Neutrophil (primary cell): ENCODE results near the gene RD3L.
A peak's percentile ranks its signal among the peaks of the same experiment; 100 is the strongest.
"Not testable (repeated sequence)": the region's sequence is repeated elsewhere in the genome, so short reads cannot be mapped to it uniquely, and the experiment has no call there.

Experiments
- H3K27ac ChIP-seq: fragments of 200-600 bp; sonication (generic); 2 replicates; pipeline ENCODE4 v1.5.1; 2016; ENCODE audit warnings: mild to moderate bottlenecking, moderate library complexity
- H3K27me3 ChIP-seq: fragments of 200-600 bp; sonication (generic); 2 replicates; pipeline ENCODE4 v1.6.0; 2016; ENCODE audit warnings: mild to moderate bottlenecking
- H3K36me3 ChIP-seq: fragments of 200-600 bp; sonication (generic); 2 replicates; pipeline ENCODE4 v1.5.1; 2017
- H3K4me1 ChIP-seq, 2 experiments: fragments of 200-600 bp in 1 of 2; sonication (generic) in 1 of 2; 1 replicate in 1 of 2; 2 replicates in 1 of 2; pipeline versions ENCODE4 v1.5.1 to v1.6.1; 2013 to 2016; ENCODE audit warnings: low read depth in 1 of 2, low read length in 1 of 2, mild to moderate bottlenecking in 1 of 2, moderate library complexity in 1 of 2; ENCODE audit not compliant: control insufficient read depth in 1 of 2, insufficient read depth in 1 of 2
- H3K4me3 ChIP-seq, 2 experiments: fragments of 200-600 bp in 1 of 2; sonication (generic) in 1 of 2; 1 replicate in 1 of 2; 2 replicates in 1 of 2; pipeline ENCODE4 v1.5.1; 2013 to 2016; ENCODE audit warnings: low read depth in 1 of 2, low read length in 1 of 2, mild to moderate bottlenecking in 1 of 2, moderate library complexity in 1 of 2
- H3K9me3 ChIP-seq: fragments of 200-600 bp; sonication (generic); 2 replicates; pipeline ENCODE4 v1.5.1; 2016
- TF ChIP-seq, protein P1 (sequence below): fragments of 200-600 bp; sonication (generic); IDR thresholded peaks from 2 replicates; pipeline ENCODE4 v1.5.1; 2016; ENCODE audit warnings: antibody characterized with exemption

The RD3L gene

DNA sequence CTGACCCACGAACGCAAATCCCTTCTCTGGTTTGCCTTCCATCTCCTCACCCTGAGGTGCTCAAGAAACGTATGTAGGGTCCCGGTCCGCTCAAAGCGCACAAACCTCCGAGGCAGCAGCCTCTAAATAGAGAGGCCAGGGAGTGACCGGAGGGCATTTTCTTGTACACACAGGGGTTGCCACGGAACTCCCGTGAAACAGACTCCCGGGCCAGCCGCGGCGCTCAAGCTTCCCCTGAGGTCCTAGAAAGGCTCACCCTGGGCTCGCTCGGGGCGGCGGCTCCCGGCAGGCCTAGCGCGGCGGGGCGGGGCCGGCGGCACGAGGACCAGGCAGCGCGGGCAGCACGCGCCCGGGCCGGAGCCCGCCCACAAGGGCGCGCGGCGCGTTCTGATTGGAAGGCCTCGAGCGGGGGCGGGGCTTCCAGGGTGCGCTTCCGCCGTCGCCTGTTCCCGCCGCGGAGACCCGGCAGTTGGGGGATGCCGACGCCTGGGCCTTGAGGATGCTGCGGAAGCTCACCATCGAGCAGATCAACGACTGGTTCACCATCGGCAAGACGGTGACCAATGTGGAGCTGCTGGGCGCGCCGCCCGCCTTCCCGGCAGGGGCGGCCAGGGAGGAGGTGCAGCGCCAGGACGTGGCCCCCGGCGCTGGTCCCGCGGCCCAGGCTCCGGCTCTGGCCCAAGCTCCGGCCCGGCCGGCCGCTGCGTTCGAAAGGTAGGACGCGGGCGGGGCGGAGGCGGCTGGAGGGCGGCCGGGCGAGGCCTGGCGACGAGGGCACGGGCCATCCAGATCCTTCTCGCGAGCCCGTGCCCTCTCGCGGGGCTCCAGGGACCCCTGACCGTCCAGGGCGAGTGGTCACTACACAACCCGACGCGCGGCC is 14.1 kb downstream of the RD3L start, which contains the start of gene TDRD9:
Gene TDRD9 (plus strand): TSS at position 446 of the 880 bp plus-strand sequence. CDS start 54 bp downstream, at position 500.
- H3K4me1 ChIP-seq, result peaks cover 42 to 45% of the 10 kb centered on the region in 2 experiments
- H3K27me3 ChIP-seq, result peaks cover 8% of the 10 kb centered on the region
- H3K4me3 ChIP-seq, result peak within 1 kb of the TSS in 1 of 2 experiments; percentile 31
- no peaks in the 10 kb centered on the region for H3K36me3 ChIP-seq
- no peak within 1 kb of the TSS for H3K27ac ChIP-seq
- TF ChIP-seq, protein P1, sequence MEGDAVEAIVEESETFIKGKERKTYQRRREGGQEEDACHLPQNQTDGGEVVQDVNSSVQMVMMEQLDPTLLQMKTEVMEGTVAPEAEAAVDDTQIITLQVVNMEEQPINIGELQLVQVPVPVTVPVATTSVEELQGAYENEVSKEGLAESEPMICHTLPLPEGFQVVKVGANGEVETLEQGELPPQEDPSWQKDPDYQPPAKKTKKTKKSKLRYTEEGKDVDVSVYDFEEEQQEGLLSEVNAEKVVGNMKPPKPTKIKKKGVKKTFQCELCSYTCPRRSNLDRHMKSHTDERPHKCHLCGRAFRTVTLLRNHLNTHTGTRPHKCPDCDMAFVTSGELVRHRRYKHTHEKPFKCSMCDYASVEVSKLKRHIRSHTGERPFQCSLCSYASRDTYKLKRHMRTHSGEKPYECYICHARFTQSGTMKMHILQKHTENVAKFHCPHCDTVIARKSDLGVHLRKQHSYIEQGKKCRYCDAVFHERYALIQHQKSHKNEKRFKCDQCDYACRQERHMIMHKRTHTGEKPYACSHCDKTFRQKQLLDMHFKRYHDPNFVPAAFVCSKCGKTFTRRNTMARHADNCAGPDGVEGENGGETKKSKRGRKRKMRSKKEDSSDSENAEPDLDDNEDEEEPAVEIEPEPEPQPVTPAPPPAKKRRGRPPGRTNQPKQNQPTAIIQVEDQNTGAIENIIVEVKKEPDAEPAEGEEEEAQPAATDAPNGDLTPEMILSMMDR, result no peak
- no peaks in the 10 kb centered on the region for H3K9me3 ChIP-seq

- Histone ChIP-seq H3K4me3 (no peak overlapping the region), H3K9me3 (no peaks in the 10 kb centered on the region), H3K4me1 (peaks cover 35 to 39% of the 10 kb centered on the region in 2 experiments), H3K27me3 (peaks cover 8% of the 10 kb centered on the region), H3K27ac (no peak overlapping the region), H3K36me3 (no peaks in the 10 kb centered on the region)
- TF ChIP-seq, protein P1, result no peak
Observed at GRCh38 chr14:103927566-103927965, 14.8 kb downstream of the RD3L start.

GRCh38 chr14:103925316-103925715 is 17.0 kb downstream of the RD3L start:
- Histone ChIP-seq H3K27me3 (peaks cover 8% of the 10 kb centered on the region), H3K36me3 (no peaks in the 10 kb centered on the region), H3K9me3 (no peaks in the 10 kb centered on the region), H3K27ac (no peak overlapping the region), H3K4me3 (no peak overlapping the region), H3K4me1 (peaks cover 27 to 29% of the 10 kb centered on the region in 2 experiments)
- TF ChIP-seq, protein P1, result no peak

GRCh38 chr14:103923863-103924262 is 18.5 kb downstream of the RD3L start:
- no peak overlapping the region for H3K27ac ChIP-seq
- H3K4me1 ChIP-seq, result peaks cover 19 to 21% of the 10 kb centered on the region in 2 experiments
- H3K9me3 ChIP-seq, result no peaks in the 10 kb centered on the region
- TF ChIP-seq, protein P1, result no peak
- H3K36me3 ChIP-seq, result no peaks in the 10 kb centered on the region
- H3K4me3 ChIP-seq, result no peak overlapping the region
- peaks cover 8% of the 10 kb centered on the region for H3K27me3 ChIP-seq

DNA sequence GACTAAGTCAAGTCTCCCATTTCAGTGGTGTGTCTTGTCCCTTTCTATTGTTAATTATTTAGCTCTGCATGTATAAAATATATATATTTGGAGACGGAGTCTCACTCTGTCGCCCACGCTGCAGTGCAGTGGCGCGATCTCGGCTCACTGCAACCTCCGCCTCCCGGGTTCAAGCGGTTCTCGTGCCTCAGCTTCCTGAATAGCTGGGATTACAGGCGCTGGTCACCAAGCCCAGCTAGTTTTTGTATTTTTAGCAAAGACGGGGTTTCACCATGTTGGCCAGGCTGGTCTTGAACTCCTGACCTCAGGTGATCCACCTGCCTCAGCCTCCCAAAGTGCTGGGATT is 20.5 kb downstream of the RD3L start:
- H3K4me1 ChIP-seq, result peaks cover 19 to 21% of the 10 kb centered on the region in 2 experiments
- peak overlapping the region; percentile 78 to 85 for H3K4me3 ChIP-seq
- H3K27me3 ChIP-seq, H3K9me3 ChIP-seq: not testable (repeated sequence)
- peak overlapping the region; percentile 88 for H3K27ac ChIP-seq
- H3K36me3 ChIP-seq, result peaks cover 12% of the 10 kb centered on the region
